H9 (cell line): ENCODE results near the gene PPARA. TPM values are rescaled to one million over a fixed set of nuclear protein-coding genes. Genes with fewer than 3 reads are reported as not detected.

Experiments
- DNase-seq: peaks from one replicate; pipeline ENCODE4 v3.0.0-alpha.2; 2017
- H2AFZ ChIP-seq: one replicate; pipeline ENCODE4 v1.6.1; 2013; ENCODE audit warnings: mild to moderate bottlenecking, low read length, control low read depth, moderate library complexity
- H2AK5ac ChIP-seq: 2 replicates; pipeline ENCODE4 v1.6.1; 2013; ENCODE audit warnings: low read length, control low read depth, mixed read lengths; ENCODE audit not compliant: insufficient read length
- H2BK120ac ChIP-seq: one replicate; pipeline ENCODE4 v1.6.1; 2013; ENCODE audit warnings: low read depth, mild to moderate bottlenecking, low read length, control low read depth, inconsistent platforms; ENCODE audit not compliant: poor library complexity, severe bottlenecking
- H2BK12ac ChIP-seq: 2 replicates; pipeline ENCODE4 v1.6.1; 2013; ENCODE audit warnings: low read length, control low read depth, mixed read lengths, low read depth; ENCODE audit not compliant: insufficient read length
- H2BK15ac ChIP-seq: 2 replicates; pipeline ENCODE4 v1.6.1; 2013; ENCODE audit warnings: low read depth, low read length, control low read depth
- H2BK20ac ChIP-seq: one replicate; pipeline ENCODE4 v1.6.1; 2013; ENCODE audit warnings: low read depth, mild to moderate bottlenecking, low read length, control low read depth, inconsistent platforms; ENCODE audit not compliant: poor library complexity, severe bottlenecking
- H2BK5ac ChIP-seq: 2 replicates; pipeline ENCODE4 v1.6.1; 2013; ENCODE audit warnings: low read length, control low read depth, mixed read lengths; ENCODE audit not compliant: insufficient read length
- H3K14ac ChIP-seq: 2 replicates; pipeline ENCODE4 v1.6.1; 2013; ENCODE audit warnings: low read length, control low read depth; ENCODE audit not compliant: insufficient read depth
- H3K18ac ChIP-seq: 2 replicates; pipeline ENCODE4 v1.6.1; 2013; ENCODE audit warnings: low read depth, mild to moderate bottlenecking, mixed read lengths, low read length, control low read depth; ENCODE audit not compliant: insufficient read length
- H3K23ac ChIP-seq: 2 replicates; pipeline ENCODE4 v1.6.1; 2013; ENCODE audit warnings: low read length, control low read depth, mixed read lengths, low read depth; ENCODE audit not compliant: insufficient read length
- H3K23me2 ChIP-seq: 2 replicates; pipeline ENCODE4 v1.6.1; 2013; ENCODE audit warnings: low read depth, mild to moderate bottlenecking, mixed read lengths, low read length, control low read depth; ENCODE audit not compliant: insufficient read length, poor library complexity, severe bottlenecking
- H3K27ac ChIP-seq: 2 replicates; pipeline ENCODE4 v1.5.1; 2013; ENCODE audit warnings: low read length, control low read depth, mixed read lengths, low read depth; ENCODE audit not compliant: insufficient read length
- H3K27me3 ChIP-seq: 2 replicates; pipeline ENCODE4 v1.6.1; 2013; ENCODE audit warnings: low read length, control low read depth, inconsistent platforms; ENCODE audit not compliant: insufficient read depth
- H3K4ac ChIP-seq: 2 replicates; pipeline ENCODE4 v1.6.1; 2013; ENCODE audit warnings: low read depth, mild to moderate bottlenecking, control low read depth, inconsistent platforms, low read length, moderate library complexity
- H3K4me1 ChIP-seq: 2 replicates; pipeline ENCODE4 v1.6.1; 2013; ENCODE audit warnings: low read length, control low read depth, inconsistent platforms; ENCODE audit not compliant: insufficient read depth
- H3K4me2 ChIP-seq: 2 replicates; pipeline ENCODE4 v1.6.1; 2013; ENCODE audit warnings: low read length, control low read depth, mixed read lengths; ENCODE audit not compliant: insufficient read length, insufficient read depth
- H3K56ac ChIP-seq: 2 replicates; pipeline ENCODE4 v1.6.1; 2013; ENCODE audit warnings: low read depth, mild to moderate bottlenecking, mixed read lengths, low read length, control low read depth; ENCODE audit not compliant: insufficient read length
- H3K79me1 ChIP-seq: 2 replicates; pipeline ENCODE4 v1.6.1; 2013; ENCODE audit warnings: low read depth, mild to moderate bottlenecking, moderate library complexity, low read length, control low read depth, inconsistent platforms; ENCODE audit not compliant: insufficient read depth, poor library complexity, severe bottlenecking
- H3K79me2 ChIP-seq: 2 replicates; pipeline ENCODE4 v1.6.1; 2013; ENCODE audit warnings: low read length, control low read depth, inconsistent platforms; ENCODE audit not compliant: insufficient read depth
- H3K9ac ChIP-seq: 2 replicates; pipeline ENCODE4 v1.6.1; 2013; ENCODE audit warnings: low read length, control low read depth, mixed read lengths; ENCODE audit not compliant: insufficient read length; ENCODE audit errors: extremely low read depth
- H3K9me3 ChIP-seq: one replicate; pipeline ENCODE4 v1.6.1; 2013; ENCODE audit warnings: low read depth, low read length, inconsistent platforms; ENCODE audit not compliant: control insufficient read depth
- H3T11ph ChIP-seq: one replicate; pipeline ENCODE4 v1.6.1; 2013; ENCODE audit warnings: mild to moderate bottlenecking, low read length, control low read depth, inconsistent platforms
- H4K20me1 ChIP-seq: one replicate; pipeline ENCODE4 v1.6.1; 2013; ENCODE audit not compliant: control insufficient read depth, insufficient read length, insufficient read depth
- H4K5ac ChIP-seq: 2 replicates; pipeline ENCODE4 v1.6.1; 2013; ENCODE audit warnings: low read depth, mild to moderate bottlenecking, mixed read lengths, low read length, control low read depth; ENCODE audit not compliant: insufficient read length
- H4K8ac ChIP-seq: replicated peaks from 2 replicates; pipeline ENCODE4 v1.6.1; 2013; ENCODE audit warnings: low read length, control low read depth, mixed read lengths, low read depth; ENCODE audit not compliant: insufficient read length
- H4K91ac ChIP-seq: 2 replicates; pipeline ENCODE4 v1.6.1; 2013; ENCODE audit warnings: low read depth, mild to moderate bottlenecking, moderate library complexity, mixed read lengths, low read length, control low read depth; ENCODE audit not compliant: insufficient read length
- H3K27ac Mint-ChIP-seq, 3 experiments: 2 replicates in 2 of 3; 3 replicates in 1 of 3; pipeline ENCODE4 v1.8.0; 2020 to 2021; ENCODE audit warnings: mixed read lengths in 3 of 3, mild to moderate bottlenecking in 1 of 3, moderate library complexity in 1 of 3
- H3K27me3 Mint-ChIP-seq: 2 replicates; pipeline ENCODE4 v1.8.0; 2021; ENCODE audit warnings: low read depth, mild to moderate bottlenecking, moderate library complexity, mixed read lengths
- H3K36me3 Mint-ChIP-seq, 3 experiments: 2 replicates in 2 of 3; 3 replicates in 1 of 3; pipeline ENCODE4 v1.8.0; 2020 to 2021; ENCODE audit warnings: low read depth in 3 of 3, mixed read lengths in 3 of 3; ENCODE audit not compliant: insufficient read depth in 1 of 3
- H3K4me1 Mint-ChIP-seq, 2 experiments: 2 replicates each; pipeline ENCODE4 v1.8.0; 2020; ENCODE audit warnings: mixed read lengths in 2 of 2
- H3K4me3 Mint-ChIP-seq, 2 experiments: 2 replicates in 1 of 2; 3 replicates in 1 of 2; pipeline ENCODE4 v1.8.0; 2020 to 2021; ENCODE audit warnings: mild to moderate bottlenecking in 2 of 2, mixed read lengths in 2 of 2, moderate library complexity in 1 of 2
- H3K9me3 Mint-ChIP-seq, 2 experiments: 2 replicates in 1 of 2; 3 replicates in 1 of 2; pipeline ENCODE4 v1.8.0; 2020; ENCODE audit warnings: mild to moderate bottlenecking in 2 of 2, mixed read lengths in 2 of 2, moderate library complexity in 1 of 2
- WGBS: extraction: QIAGEN DNeasy Blood & Tissue Kit; methylation state at CpG from one replicate; pipeline ENCODE4 v1.1.7; 2013; ENCODE audit warnings: missing lambda C conversion rate, low lambda C conversion rate, mixed read lengths; ENCODE audit not compliant: insufficient read length; ENCODE audit errors: extremely low coverage; 5-methylcytosine and 5-hydroxymethylcytosine counted together
- total RNA-seq: library from RNA; stranded (reverse); gene quantifications from 2 replicates; pipeline ENCODE4 v1.2.1, GENCODE V29; 2021
- TF ChIP-seq, protein P1 (sequence below): fragments of 200-600 bp; sonication (generic); conservative IDR thresholded peaks from 3 replicates; pipeline ENCODE4 v1.8.0; 2021; ENCODE audit warnings: antibody characterized with exemption, mild to moderate bottlenecking

PPARA gene
- total RNA-seq, 1 experiment from 2014 or later, result 7.3 TPM

DNA sequence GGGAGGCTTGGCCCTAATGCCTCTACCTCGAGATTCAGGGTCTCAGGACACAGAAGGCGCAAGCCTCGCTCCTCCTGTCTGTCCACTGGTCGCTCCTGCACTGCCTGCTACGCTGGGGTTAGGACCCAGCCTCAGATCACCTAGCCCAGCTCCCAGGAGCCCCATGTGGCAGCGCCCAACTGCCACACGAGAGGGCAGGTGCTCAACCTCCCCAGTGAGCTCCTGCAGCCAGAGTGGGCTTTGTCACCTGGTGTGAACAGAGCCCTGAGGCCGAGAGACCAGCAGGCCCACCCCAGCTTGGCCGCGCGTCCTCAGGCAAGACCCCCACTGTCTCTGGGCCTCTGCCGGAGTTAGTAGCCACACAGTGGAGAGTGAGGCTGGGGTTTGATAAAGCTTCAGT is 21.7 kb upstream of the PPARA start:
- Mint-ChIP-seq H3K27me3 (no peaks in the 10 kb centered on the region; the same call in 1 of the 2 replicates), H3K9me3 (no peaks in the 10 kb centered on the region), H3K4me3 (no peak overlapping the region), H3K4me1 (no peaks in the 10 kb centered on the region), H3K27ac (peak overlapping the region in 1 of 3 experiments; percentile 40; a peak in 1 of 7 replicates), H3K36me3 (no peaks in the 10 kb centered on the region)
- Histone ChIP-seq H3K18ac (no peak overlapping the region), H3K23me2 (no peaks in the 10 kb centered on the region), H3K79me1 (no peaks in the 10 kb centered on the region), H2BK20ac (no peak overlapping the region), H2BK15ac (no peak overlapping the region), H2BK120ac (no peak overlapping the region), H3K23ac (no peak overlapping the region), H3T11ph (no peak overlapping the region), H4K8ac (no peak overlapping the region), H4K5ac (no peak overlapping the region), H4K20me1 (no peaks in the 10 kb centered on the region), H3K14ac (no peak overlapping the region), H2BK5ac (no peak overlapping the region), H4K91ac (no peak overlapping the region), H3K9ac (no peak overlapping the region), H3K56ac (no peak overlapping the region), H2AFZ (no peak overlapping the region), H2AK5ac (no peak overlapping the region), H3K27ac (no peak overlapping the region), H3K27me3 (no peaks in the 10 kb centered on the region), H3K4me2 (no peak overlapping the region), H2BK12ac (no peak overlapping the region), H3K4me1 (no peaks in the 10 kb centered on the region), H3K4ac (no peak overlapping the region), H3K79me2 (no peaks in the 10 kb centered on the region), H3K9me3 (no peaks in the 10 kb centered on the region)
- TF ChIP-seq, protein P1, sequence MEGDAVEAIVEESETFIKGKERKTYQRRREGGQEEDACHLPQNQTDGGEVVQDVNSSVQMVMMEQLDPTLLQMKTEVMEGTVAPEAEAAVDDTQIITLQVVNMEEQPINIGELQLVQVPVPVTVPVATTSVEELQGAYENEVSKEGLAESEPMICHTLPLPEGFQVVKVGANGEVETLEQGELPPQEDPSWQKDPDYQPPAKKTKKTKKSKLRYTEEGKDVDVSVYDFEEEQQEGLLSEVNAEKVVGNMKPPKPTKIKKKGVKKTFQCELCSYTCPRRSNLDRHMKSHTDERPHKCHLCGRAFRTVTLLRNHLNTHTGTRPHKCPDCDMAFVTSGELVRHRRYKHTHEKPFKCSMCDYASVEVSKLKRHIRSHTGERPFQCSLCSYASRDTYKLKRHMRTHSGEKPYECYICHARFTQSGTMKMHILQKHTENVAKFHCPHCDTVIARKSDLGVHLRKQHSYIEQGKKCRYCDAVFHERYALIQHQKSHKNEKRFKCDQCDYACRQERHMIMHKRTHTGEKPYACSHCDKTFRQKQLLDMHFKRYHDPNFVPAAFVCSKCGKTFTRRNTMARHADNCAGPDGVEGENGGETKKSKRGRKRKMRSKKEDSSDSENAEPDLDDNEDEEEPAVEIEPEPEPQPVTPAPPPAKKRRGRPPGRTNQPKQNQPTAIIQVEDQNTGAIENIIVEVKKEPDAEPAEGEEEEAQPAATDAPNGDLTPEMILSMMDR, result no peak
- no peak for DNase-seq
- WGBS, result no CpG with 5 or more reads among the region's 12 CpGs
